Sciatic nerve (tissue), 2 donors: Measurements from ENCODE around the gene FGF22. TPM values are rescaled to one million over a fixed set of nuclear protein-coding genes. Genes with fewer than 3 reads are reported as not detected.

Source experiments
- ATAC-seq: fragments of 200-7000 bp; cut with Tn5 transposase; one replicate; pipeline ENCODE4 v1.9.1; 2020; ENCODE audit warnings: mild to moderate bottlenecking, moderate library complexity
- DNase-seq: peaks from one replicate; pipeline ENCODE4 v3.0.0-alpha.2; 2020; ENCODE audit warnings: low spot score
- intact Hi-C: fragments of 100-400 bp; cut with DNase I; formaldehyde crosslinking; loops from one replicate; pipeline ENCODE4 v1.14.2; 2022
- total RNA-seq: library from RNA; stranded (reverse); fragmentation: NEBNext Ultra II Directional; extraction: Animal tissue kit (Norgen Biotek cat#: 25700); gene quantifications from one replicate; pipeline ENCODE4 v1.2.1, GENCODE V29; 2021
- donor health status: DM: no; HTN: no; CAD: no.
- donor health status: DM: no; HTN: no; CAD: no.

The FGF22 gene
- total RNA-seq, 1 donor from 2014 or later: 3.2 TPM

GRCh38 chr19:687569-688166, 48.0 kb downstream of the FGF22 start:
- ATAC-seq (no peak), DNase-seq (no peak)
- intact Hi-C loops: no loop called here

- ATAC-seq: no peak
- intact Hi-C loops: no loop called here
- DNase-seq: no peak
These were observed 48.5 kb downstream of the FGF22 start for GRCh38 chr19:688214-688613.

GRCh38 chr19:688992-689391, 49.3 kb downstream of the FGF22 start:
- intact Hi-C loops: no loop called here
- no peak for ATAC-seq

GRCh38 chr19:690203-690602, 50.5 kb downstream of the FGF22 start:
- DNase-seq: no peak
- ATAC-seq: no peak
- intact Hi-C loops: no loop called here

More at GRCh38 chr19:688992-689391, 49.3 kb downstream of the FGF22 start:
- DNase-seq: no peak

Other genes with a start within 250 kb of the FGF22 start
- gene C2CD4C, start 230.7 kb upstream of the FGF22 start, total RNA-seq: 2.8 TPM
- 31.6 TPM for gene SHC2, start 178.8 kb upstream of the FGF22 start, total RNA-seq
- 1.1 TPM for gene MADCAM1, start 143.4 kb upstream of the FGF22 start, total RNA-seq
- 18.5 TPM for gene TPGS1, start 132.4 kb upstream of the FGF22 start, total RNA-seq
- 40.2 TPM for gene CDC34, start 108.1 kb upstream of the FGF22 start, total RNA-seq
- 1.4 TPM for gene GZMM, start 95.8 kb upstream of the FGF22 start, total RNA-seq
- 246 TPM for gene BSG, start 67.3 kb upstream of the FGF22 start, total RNA-seq
- 0.27 TPM for gene HCN2, start 50.0 kb upstream of the FGF22 start, total RNA-seq
- 36.1 TPM for gene POLRMT, start 6.3 kb upstream of the FGF22 start, total RNA-seq
- gene RNF126, start 23.3 kb downstream of the FGF22 start, total RNA-seq: 33.1 TPM
- gene FSTL3, start 36.5 kb downstream of the FGF22 start, total RNA-seq: 108 TPM
- not detected for gene PRSS57, start 55.6 kb downstream of the FGF22 start, total RNA-seq
- 130 TPM for gene PALM, start 69.1 kb downstream of the FGF22 start, total RNA-seq
- gene MISP, start 111.2 kb downstream of the FGF22 start, total RNA-seq: 0.45 TPM
- gene PTBP1, start 157.6 kb downstream of the FGF22 start, total RNA-seq: 217 TPM
- gene PLPPR3, start 182.1 kb downstream of the FGF22 start, total RNA-seq: not detected
- 1.9 TPM for gene AZU1, start 188.0 kb downstream of the FGF22 start, total RNA-seq
- 0.71 TPM for gene PRTN3, start 201.1 kb downstream of the FGF22 start, total RNA-seq
- gene ELANE, start 212.4 kb downstream of the FGF22 start, total RNA-seq: 2.1 TPM
- gene CFD, start 219.8 kb downstream of the FGF22 start, total RNA-seq: 405 TPM